ENCODE measurements around the gene CAMK2B. TPM values are rescaled to one million over a fixed set of nuclear protein-coding genes. Genes with fewer than 3 reads are reported as not detected.

CAMK2B gene
- total and polyA plus RNA-seq, 4 donors: 21.9 to 145 (median 96.0) TPM

DNA sequence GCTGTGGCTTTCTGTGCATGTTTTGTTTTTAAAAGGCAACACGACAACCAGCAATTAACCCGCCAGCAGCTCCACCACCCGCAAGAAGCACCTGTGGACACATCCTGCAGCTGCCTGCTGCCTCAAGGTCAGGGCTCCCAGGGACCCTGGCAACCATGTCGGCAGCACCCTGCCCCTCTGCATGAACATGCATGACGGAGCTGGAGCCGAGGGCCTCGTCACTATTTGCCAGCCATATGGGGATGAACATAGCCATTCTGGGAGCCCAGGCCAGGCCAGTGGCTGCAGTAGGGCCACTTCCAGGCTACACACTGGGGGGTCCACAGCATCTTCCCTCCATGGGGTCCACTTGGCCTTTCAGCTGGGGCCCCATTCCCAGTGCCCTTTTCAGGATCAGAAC, 52.9 kb downstream of the CAMK2B start:
- Histone ChIP-seq H3K4me3 (ENCODE audit: low read depth, low read length) (no peak overlapping the region), H3K27me3 (ENCODE audit: control insufficient read depth, insufficient read depth, low read length) (peaks cover 2% of the 10 kb centered on the region), H3K9me3 (ENCODE audit: control insufficient read depth, insufficient read depth, low read length) (no peaks in the 10 kb centered on the region), H3K36me3 (ENCODE audit: control insufficient read depth, insufficient read depth, low read length) (peaks cover 10% of the 10 kb centered on the region), H3K27ac (ENCODE audit: low read depth, low read length) (no peak overlapping the region), H3K4me1 (ENCODE audit: control insufficient read depth, insufficient read depth, low read length) (peaks cover 56% of the 10 kb centered on the region)
- no peak for DNase-seq (ENCODE audit: low read depth in 4 of 6, low spot score in 6 of 6)
- WGBS (ENCODE audit: insufficient coverage): 82% methylated on average over 7 of the region's 7 CpGs

DNA sequence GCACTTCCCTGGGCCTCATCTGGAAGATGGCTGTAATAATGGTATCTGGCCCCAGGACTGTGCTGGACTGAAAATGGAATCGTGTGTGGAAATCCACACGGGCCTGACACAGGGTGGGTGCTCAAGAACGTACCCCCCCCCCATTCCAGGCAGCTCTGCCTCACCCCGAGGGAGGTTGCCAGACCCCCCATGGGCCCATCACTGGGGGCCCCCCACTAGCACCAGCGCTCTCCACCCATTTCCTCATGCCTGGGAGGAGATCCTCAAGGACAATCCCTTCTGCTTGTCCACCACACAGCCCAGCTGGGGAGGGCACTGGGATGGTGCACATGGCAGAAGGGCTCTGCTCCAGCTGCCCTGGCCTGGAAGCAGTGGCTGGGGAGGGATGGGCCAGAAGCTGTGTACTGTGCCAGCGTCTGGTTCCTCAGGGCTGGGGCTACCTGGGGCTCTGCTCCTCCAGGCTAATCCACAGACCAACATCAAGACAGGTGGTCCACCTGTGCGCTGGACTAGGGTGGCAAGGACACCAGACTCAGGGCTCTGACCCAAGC, 55.4 kb downstream of the CAMK2B start:
- H3K36me3 ChIP-seq (ENCODE audit: control insufficient read depth, insufficient read depth, low read length): peaks cover 10% of the 10 kb centered on the region
- WGBS (ENCODE audit: insufficient coverage): 90% methylated on average over 5 of the region's 7 CpGs
- no peak for DNase-seq (ENCODE audit: low read depth in 4 of 6, low spot score in 6 of 6)

DNA sequence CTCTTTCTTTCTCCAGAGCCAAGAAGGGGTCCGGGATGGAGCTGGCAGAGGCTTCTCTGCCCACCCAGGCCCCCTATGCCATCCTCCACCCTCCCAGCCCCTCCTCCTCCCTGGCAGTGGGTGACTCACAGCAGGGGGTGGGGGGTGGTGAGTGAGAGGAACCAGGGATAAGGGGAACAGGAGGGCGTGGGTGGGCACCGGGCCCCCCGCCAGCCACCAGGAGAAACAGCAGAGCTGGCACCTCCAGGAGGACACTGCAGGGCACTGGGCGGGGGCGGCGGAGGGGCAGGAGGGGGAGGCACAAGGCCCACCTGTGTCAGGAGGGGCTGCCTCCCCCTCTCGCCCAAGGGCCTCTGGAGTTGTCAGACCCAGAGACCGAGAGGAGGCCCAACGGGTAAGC, 56.0 kb downstream of the CAMK2B start:
- H3K27me3 ChIP-seq (ENCODE audit: control insufficient read depth, insufficient read depth, low read length): peaks cover 2% of the 10 kb centered on the region
- peaks cover 10% of the 10 kb centered on the region for H3K36me3 ChIP-seq (ENCODE audit: control insufficient read depth, insufficient read depth, low read length)
- H3K4me1 ChIP-seq (ENCODE audit: control insufficient read depth, insufficient read depth, low read length): peaks cover 43% of the 10 kb centered on the region
- no peak overlapping the region for H3K4me3 ChIP-seq (ENCODE audit: low read depth, low read length)
- no peaks in the 10 kb centered on the region for H3K9me3 ChIP-seq (ENCODE audit: control insufficient read depth, insufficient read depth, low read length)
- 88% methylated on average over 6 of the region's 10 CpGs for WGBS (ENCODE audit: insufficient coverage)
- H3K27ac ChIP-seq (ENCODE audit: low read depth, low read length): no peak overlapping the region
- DNase-seq (ENCODE audit: low read depth in 4 of 6, low spot score in 6 of 6): no peak

More for the DNA sequence above, 55.4 kb downstream of the CAMK2B start:
- Histone ChIP-seq H3K27ac (ENCODE audit: low read depth, low read length) (no peak overlapping the region), H3K4me1 (ENCODE audit: control insufficient read depth, insufficient read depth, low read length) (peaks cover 39% of the 10 kb centered on the region), H3K4me3 (ENCODE audit: low read depth, low read length) (no peak overlapping the region), H3K9me3 (ENCODE audit: control insufficient read depth, insufficient read depth, low read length) (no peaks in the 10 kb centered on the region), H3K27me3 (ENCODE audit: control insufficient read depth, insufficient read depth, low read length) (peaks cover 2% of the 10 kb centered on the region)

DNA sequence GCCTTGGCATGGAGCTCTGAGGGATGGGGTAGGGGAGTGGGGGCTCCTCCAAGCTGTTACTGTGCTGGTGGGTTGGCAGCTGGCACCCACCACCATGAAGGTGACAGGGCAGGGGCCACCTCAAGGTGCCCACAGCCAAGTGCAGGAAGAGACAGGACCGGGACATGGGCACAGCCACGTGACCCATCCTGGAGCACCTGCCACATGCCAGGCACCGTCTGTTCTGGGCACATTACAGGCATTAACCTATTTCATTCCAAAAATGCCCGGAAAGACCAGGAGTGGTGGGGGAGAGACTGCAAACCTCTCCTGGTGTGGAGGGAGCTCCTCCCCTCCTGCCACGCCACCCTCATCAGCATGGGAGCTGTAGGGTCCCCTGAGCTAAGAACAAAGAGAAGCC, 56.7 kb downstream of the CAMK2B start:
- Histone ChIP-seq H3K4me3 (ENCODE audit: low read depth, low read length) (no peak overlapping the region), H3K36me3 (ENCODE audit: control insufficient read depth, insufficient read depth, low read length) (peaks cover 7% of the 10 kb centered on the region), H3K27ac (ENCODE audit: low read depth, low read length) (no peak overlapping the region), H3K4me1 (ENCODE audit: control insufficient read depth, insufficient read depth, low read length) (peaks cover 47% of the 10 kb centered on the region), H3K9me3 (ENCODE audit: control insufficient read depth, insufficient read depth, low read length) (no peaks in the 10 kb centered on the region), H3K27me3 (ENCODE audit: control insufficient read depth, insufficient read depth, low read length) (peaks cover 2% of the 10 kb centered on the region)
- 100% methylated on average over 2 of the region's 5 CpGs for WGBS (ENCODE audit: insufficient coverage)
- DNase-seq (ENCODE audit: low read depth in 4 of 6, low spot score in 6 of 6): no peak

DNA sequence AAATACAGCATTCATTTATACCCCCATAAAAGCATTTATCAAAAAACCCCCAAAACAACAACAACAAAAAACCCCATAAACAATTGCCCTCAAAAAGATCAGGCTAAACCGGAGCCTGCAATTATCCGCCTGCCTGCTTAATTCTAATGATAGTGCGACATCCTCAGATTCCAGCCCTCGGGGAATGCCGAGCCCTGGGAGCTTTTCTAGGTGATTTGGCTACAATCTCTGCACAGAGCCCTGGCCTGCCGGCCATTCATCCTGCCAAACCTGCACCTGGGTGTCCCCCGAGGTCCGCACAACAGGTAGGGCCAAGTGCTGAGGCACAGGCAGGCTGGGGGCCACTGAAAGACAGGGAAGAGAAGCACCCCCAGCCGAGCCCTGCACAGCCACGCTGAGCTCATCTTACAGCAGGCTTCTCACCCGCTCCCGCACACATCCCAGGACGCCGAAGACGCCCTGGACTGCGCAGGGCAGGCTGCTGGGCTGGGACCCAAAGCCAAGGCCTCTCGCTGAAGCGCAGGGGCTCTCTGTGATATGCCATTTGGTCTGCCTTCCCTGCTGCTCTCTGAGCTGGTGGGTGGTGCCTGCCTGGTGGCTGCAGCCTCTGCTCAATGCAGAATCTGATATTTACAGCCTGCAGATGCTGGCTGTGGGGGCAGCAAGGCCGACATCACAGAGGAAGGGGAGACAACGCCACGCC, 57.5 kb downstream of the CAMK2B start:
- Histone ChIP-seq H3K4me3 (ENCODE audit: low read depth, low read length) (no peak overlapping the region), H3K27ac (ENCODE audit: low read depth, low read length) (no peak overlapping the region), H3K27me3 (ENCODE audit: control insufficient read depth, insufficient read depth, low read length) (peaks cover 2% of the 10 kb centered on the region), H3K36me3 (ENCODE audit: control insufficient read depth, insufficient read depth, low read length) (peaks cover 9% of the 10 kb centered on the region), H3K9me3 (ENCODE audit: control insufficient read depth, insufficient read depth, low read length) (no peaks in the 10 kb centered on the region), H3K4me1 (ENCODE audit: control insufficient read depth, insufficient read depth, low read length) (peaks cover 42% of the 10 kb centered on the region)
- DNase-seq (ENCODE audit: low read depth in 4 of 6, low spot score in 6 of 6): peak in 2 of 6 donors; percentile 36 to 71
- 38% methylated on average over 19 of the region's 21 CpGs for WGBS (ENCODE audit: insufficient coverage)

DNA sequence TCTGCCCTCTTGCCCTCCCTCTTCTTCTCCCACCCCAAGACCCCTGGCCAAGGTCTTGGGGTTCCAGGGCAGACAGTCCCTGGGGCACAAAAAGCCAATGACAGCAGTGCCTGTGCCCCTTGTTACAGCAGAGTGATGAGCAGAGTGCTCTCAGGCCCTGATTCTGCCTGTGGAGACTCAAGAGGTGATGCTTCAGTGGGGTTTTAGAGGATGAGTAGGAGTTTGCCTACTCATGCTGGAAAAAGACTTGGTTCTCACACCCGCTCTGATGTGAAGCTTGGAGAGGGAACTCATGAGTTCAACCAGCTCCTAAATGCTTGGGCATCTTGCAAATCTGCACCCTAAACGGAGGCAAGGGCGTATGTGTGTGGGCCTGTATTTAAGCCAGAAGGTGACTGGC, 58.2 kb downstream of the CAMK2B start:
- Histone ChIP-seq H3K27ac (ENCODE audit: low read depth, low read length) (no peak overlapping the region), H3K9me3 (ENCODE audit: control insufficient read depth, insufficient read depth, low read length) (no peaks in the 10 kb centered on the region), H3K36me3 (ENCODE audit: control insufficient read depth, insufficient read depth, low read length) (peaks cover 11% of the 10 kb centered on the region), H3K4me1 (ENCODE audit: control insufficient read depth, insufficient read depth, low read length) (peaks cover 37% of the 10 kb centered on the region), H3K4me3 (ENCODE audit: low read depth, low read length) (no peak overlapping the region), H3K27me3 (ENCODE audit: control insufficient read depth, insufficient read depth, low read length) (peaks cover 2% of the 10 kb centered on the region)
- no peak for DNase-seq (ENCODE audit: low read depth in 4 of 6, low spot score in 6 of 6)
- 79% methylated on average over 2 of the region's 3 CpGs for WGBS (ENCODE audit: insufficient coverage)

DNA sequence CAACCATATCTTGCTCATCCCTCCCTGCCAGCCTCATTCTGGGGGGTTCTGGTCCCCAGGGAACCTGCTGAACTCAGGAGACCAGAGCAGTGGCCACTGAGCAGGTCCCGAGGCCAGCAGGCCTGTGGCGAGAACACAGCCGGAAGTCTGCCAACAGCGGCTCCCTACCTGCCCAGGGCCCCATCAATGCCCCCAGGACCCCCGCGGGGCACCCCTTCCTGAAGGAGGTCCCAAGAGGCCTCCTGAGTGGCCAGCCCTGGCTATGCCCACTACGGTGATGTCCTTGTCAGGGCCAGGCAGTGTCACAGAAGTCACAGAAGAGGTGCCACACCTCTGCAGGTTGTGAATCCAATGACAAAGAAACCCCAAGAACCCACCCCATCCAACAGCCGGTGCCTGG, 58.9 kb downstream of the CAMK2B start:
- 89% methylated on average over 8 of the region's 8 CpGs for WGBS (ENCODE audit: insufficient coverage)
- Histone ChIP-seq H3K27me3 (ENCODE audit: control insufficient read depth, insufficient read depth, low read length) (peaks cover 2% of the 10 kb centered on the region), H3K4me3 (ENCODE audit: low read depth, low read length) (no peak overlapping the region), H3K36me3 (ENCODE audit: control insufficient read depth, insufficient read depth, low read length) (peaks cover 16% of the 10 kb centered on the region), H3K4me1 (ENCODE audit: control insufficient read depth, insufficient read depth, low read length) (peaks cover 37% of the 10 kb centered on the region), H3K9me3 (ENCODE audit: control insufficient read depth, insufficient read depth, low read length) (no peaks in the 10 kb centered on the region), H3K27ac (ENCODE audit: low read depth, low read length) (no peak overlapping the region)
- DNase-seq (ENCODE audit: low read depth in 4 of 6, low spot score in 6 of 6): no peak

DNA sequence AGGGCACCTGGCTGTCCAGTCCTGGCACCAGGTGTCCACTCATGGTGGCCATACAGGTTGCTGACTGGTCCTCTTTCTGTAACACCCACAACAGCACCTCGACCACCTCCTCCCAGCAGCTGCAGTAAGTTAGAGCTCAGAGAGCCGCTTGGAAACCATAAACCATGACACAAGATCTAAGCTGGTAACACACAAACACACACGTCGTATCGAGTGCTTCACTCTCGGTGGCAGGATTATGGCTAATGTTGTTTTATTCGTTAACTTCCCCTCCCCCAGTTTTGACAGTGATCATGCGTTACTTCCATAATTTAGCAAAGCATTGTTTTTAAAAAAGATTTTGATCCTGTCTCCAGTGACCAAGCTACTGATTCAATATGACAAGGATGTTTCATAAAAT, 59.7 kb downstream of the CAMK2B start:
- Histone ChIP-seq H3K27me3 (ENCODE audit: control insufficient read depth, insufficient read depth, low read length) (peaks cover 2% of the 10 kb centered on the region), H3K36me3 (ENCODE audit: control insufficient read depth, insufficient read depth, low read length) (peaks cover 23% of the 10 kb centered on the region), H3K4me3 (ENCODE audit: low read depth, low read length) (no peak overlapping the region), H3K27ac (ENCODE audit: low read depth, low read length) (no peak overlapping the region), H3K9me3 (ENCODE audit: control insufficient read depth, insufficient read depth, low read length) (no peaks in the 10 kb centered on the region), H3K4me1 (ENCODE audit: control insufficient read depth, insufficient read depth, low read length) (peaks cover 37% of the 10 kb centered on the region)
- DNase-seq (ENCODE audit: low read depth in 4 of 6, low spot score in 6 of 6): peak in 1 of 6 donors; percentile 49
- 88% methylated on average over 1 of the region's 8 CpGs for whole genome bisulfite sequencing (ENCODE audit: insufficient coverage)

DNA sequence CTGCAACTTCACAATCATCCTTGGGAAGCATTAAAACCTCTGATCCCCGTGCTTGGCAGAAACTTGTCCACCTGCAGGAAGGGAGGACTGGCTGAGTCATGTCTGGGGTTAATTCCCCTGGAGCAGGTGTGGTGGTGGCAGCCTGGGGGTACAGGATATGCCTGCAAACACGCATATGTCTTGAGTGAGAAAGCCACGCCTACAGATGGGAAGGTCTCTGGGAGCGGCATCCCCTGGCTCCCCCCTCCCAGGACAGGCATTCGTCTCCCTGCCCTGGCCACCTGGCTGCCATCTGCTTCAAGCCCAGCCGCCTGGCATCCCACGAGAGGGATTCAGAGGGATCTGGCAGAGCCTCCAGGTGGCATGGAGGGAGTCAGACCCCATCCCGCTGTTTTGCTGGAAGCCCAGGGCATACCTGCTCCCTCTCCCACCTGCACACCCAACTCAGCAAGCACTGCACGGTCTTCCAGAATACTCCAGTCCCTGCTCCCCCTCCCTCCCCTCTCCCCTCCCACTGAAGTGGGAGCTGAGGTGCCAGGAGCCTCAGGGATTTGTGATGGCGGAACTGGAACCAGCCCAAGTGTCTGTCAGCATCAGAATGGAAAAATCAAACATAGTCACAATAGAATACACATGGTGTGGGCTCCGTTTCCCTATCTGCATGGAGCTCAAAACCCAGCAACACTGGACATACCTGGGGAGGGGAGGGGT, 61.0 kb downstream of the CAMK2B start:
- Histone ChIP-seq H3K4me3 (ENCODE audit: low read depth, low read length) (no peak overlapping the region), H3K27ac (ENCODE audit: low read depth, low read length) (no peak overlapping the region), H3K4me1 (ENCODE audit: control insufficient read depth, insufficient read depth, low read length) (peaks cover 46% of the 10 kb centered on the region), H3K36me3 (ENCODE audit: control insufficient read depth, insufficient read depth, low read length) (peaks cover 27% of the 10 kb centered on the region), H3K27me3 (ENCODE audit: control insufficient read depth, insufficient read depth, low read length) (peaks cover 2% of the 10 kb centered on the region), H3K9me3 (ENCODE audit: control insufficient read depth, insufficient read depth, low read length) (no peaks in the 10 kb centered on the region)
- DNase-seq (ENCODE audit: low read depth in 4 of 6, low spot score in 6 of 6): peak in 1 of 6 donors; percentile 73
- WGBS (ENCODE audit: insufficient coverage): 49% methylated on average over 8 of the region's 11 CpGs

Measured in spinal cord (tissue), 10 donors.